ENCODE data around the gene LOX. TPM values are rescaled to one million over a fixed set of nuclear protein-coding genes. Genes with fewer than 3 reads are reported as not detected.
A peak's percentile ranks its signal among the peaks of the same experiment; 100 is the strongest.

Gene LOX
- total RNA-seq, 4 donors from 2014 or later, result 11.8 to 39.5 (median 34.2) TPM

GRCh38 chr5:122056913-122057312, 21.1 kb downstream of the LOX start:
- DNase-seq, result no peak
- no peaks in the 10 kb centered on the region for H3K36me3 ChIP-seq
- H3K9me3 ChIP-seq, result no peaks in the 10 kb centered on the region
- TF ChIP-seq POLR2A (IDR thresholded peaks at IDR 0.05), result no peak
- TF ChIP-seq CTCF (IDR thresholded peaks at IDR 0.05), result no peak
- no peak overlapping the region for H3K27ac ChIP-seq
- no peaks in the 10 kb centered on the region for H3K27me3 ChIP-seq
- H3K4me1 ChIP-seq, result peaks cover 6 to 11% of the 10 kb centered on the region in 2 donors
- intact Hi-C loops (cut with DNase I), result no loop called here
- H3K4me3 ChIP-seq (replicated peaks in 1 of 3), result no peak overlapping the region

- intact Hi-C loops (cut with DNase I), result no loop called here
- Histone ChIP-seq H3K27ac (peak overlapping the region in 1 of 3 donors; percentile 17), H3K4me1 (peaks cover 6 to 11% of the 10 kb centered on the region in 2 donors), H3K36me3 (no peaks in the 10 kb centered on the region), H3K27me3 (no peaks in the 10 kb centered on the region), H3K4me3 (replicated peaks in 1 of 3) (no peak overlapping the region), H3K9me3 (no peaks in the 10 kb centered on the region)
- TF ChIP-seq POLR2A (IDR thresholded peaks at IDR 0.05), result no peak
- TF ChIP-seq CTCF (IDR thresholded peaks at IDR 0.05), result no peak
- WGBS, 2 donors, result 57 to 60% methylated on average over 4 of the region's 4 CpGs
- DNase-seq, result no peak
Observed at GRCh38 chr5:122054266-122054665, 23.8 kb downstream of the LOX start.

- peak; percentile 94 to 96 for DNase-seq
- intact Hi-C loops (cut with DNase I), result no loop called here
- TF ChIP-seq POLR2A (IDR thresholded peaks at IDR 0.05) (no peak), CTCF (IDR thresholded peaks at IDR 0.05) (no peak)
- Histone ChIP-seq H3K4me3 (replicated peaks in 1 of 3) (no peak overlapping the region), H3K9me3 (no peaks in the 10 kb centered on the region), H3K27me3 (no peaks in the 10 kb centered on the region), H3K27ac (peak overlapping the region in 2 of 3 donors; percentile 12 to 17), H3K36me3 (no peaks in the 10 kb centered on the region), H3K4me1 (peaks cover 6 to 11% of the 10 kb centered on the region in 2 donors)
- WGBS, 2 donors, result 26 to 70% methylated on average over 3 to 4 of the region's 4 CpGs
Observed at GRCh38 chr5:122053181-122054109, 24.6 kb downstream of the LOX start.

- no peaks in the 10 kb centered on the region for H3K27me3 ChIP-seq
- H3K9me3 ChIP-seq, result no peaks in the 10 kb centered on the region
- no peaks in the 10 kb centered on the region for H3K36me3 ChIP-seq
- DNase-seq, result no peak
- peaks cover 6 to 11% of the 10 kb centered on the region in 2 donors for H3K4me1 ChIP-seq
- TF ChIP-seq POLR2A (IDR thresholded peaks at IDR 0.05) (no peak), CTCF (IDR thresholded peaks at IDR 0.05) (no peak)
- no peak overlapping the region for H3K4me3 ChIP-seq (replicated peaks in 1 of 3)
- WGBS, 2 donors, result 95 to 98% methylated on average over 3 of the region's 3 CpGs
- intact Hi-C loops (cut with DNase I), result no loop called here
- no peak overlapping the region for H3K27ac ChIP-seq
Observed at GRCh38 chr5:122051569-122051968, 26.5 kb downstream of the LOX start.

GRCh38 chr5:122050959-122051358, 27.1 kb downstream of the LOX start:
- H3K27ac ChIP-seq, result no peak overlapping the region
- H3K36me3 ChIP-seq, result no peaks in the 10 kb centered on the region
- TF ChIP-seq CTCF (IDR thresholded peaks at IDR 0.05) (no peak), POLR2A (IDR thresholded peaks at IDR 0.05) (no peak)
- H3K4me1 ChIP-seq, result peaks cover 6 to 11% of the 10 kb centered on the region in 2 donors
- no peaks in the 10 kb centered on the region for H3K27me3 ChIP-seq
- H3K4me3 ChIP-seq (replicated peaks in 1 of 3), result no peak overlapping the region
- no peak for DNase-seq
- no peaks in the 10 kb centered on the region for H3K9me3 ChIP-seq
- intact Hi-C loops (cut with DNase I), result no loop called here

Data from thyroid gland (tissue), 4 donors.